ENCODE results near the gene UNC13B. TPM values are rescaled to one million over a fixed set of nuclear protein-coding genes. Genes with fewer than 3 reads are reported as not detected.
"Not testable (repeated sequence)": the region's sequence is repeated elsewhere in the genome, so short reads cannot be mapped to it uniquely, and the experiment has no call there.

The UNC13B gene
- 16.3 and 20.4 TPM in 2 replicates for total RNA-seq

DNA sequence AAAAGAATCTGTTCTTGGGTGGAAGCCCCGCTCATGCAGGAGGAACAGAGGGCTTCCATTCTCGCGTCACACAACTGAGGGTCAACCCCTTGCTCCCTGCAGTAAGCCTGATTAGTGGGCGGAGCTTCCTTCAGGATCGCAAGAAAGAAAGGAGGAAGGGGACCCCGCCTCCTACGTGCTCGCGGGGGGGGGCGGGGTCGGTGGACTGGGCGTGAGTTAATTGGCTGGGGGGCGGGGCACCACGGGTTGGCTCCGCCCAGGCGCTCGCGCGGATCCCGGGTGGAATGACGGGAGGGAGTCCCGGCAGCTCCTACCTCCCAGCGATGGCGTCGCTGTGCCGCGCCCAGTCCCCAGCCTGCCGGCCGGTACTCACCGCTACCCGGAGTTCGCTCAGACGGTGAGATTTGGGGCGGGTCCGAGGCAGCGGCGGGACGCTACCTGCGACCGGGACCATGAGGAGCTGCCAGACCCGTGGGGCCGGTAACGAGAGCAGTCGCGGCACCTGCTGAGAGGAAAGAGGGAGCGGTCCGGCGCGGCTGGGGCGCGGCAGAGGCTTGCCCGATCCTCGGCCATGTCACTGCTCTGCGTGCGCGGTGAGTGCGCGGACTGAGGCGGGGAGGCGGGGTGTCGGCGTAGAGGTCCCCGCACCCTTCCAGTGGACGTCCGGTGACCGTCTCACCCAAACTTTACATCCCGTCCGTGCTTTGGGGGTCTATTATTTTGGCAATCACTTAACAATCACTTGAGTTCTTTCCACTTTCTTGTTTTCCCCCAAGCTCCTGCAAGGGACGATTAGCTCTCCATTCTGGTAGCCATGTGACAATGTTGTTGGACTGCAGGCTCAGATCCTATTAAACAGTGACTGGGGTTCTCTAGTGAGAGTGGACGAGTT is at the start of gene UNC13B:
UNC13B (plus strand) TSS at position 297 of the 892 bp plus-strand sequence; CDS start at position 572, 275 bp downstream.
- DNase-seq (ENCODE audit: low read depth in 2 of 2) = peak; percentile 94 to 95

DNA sequence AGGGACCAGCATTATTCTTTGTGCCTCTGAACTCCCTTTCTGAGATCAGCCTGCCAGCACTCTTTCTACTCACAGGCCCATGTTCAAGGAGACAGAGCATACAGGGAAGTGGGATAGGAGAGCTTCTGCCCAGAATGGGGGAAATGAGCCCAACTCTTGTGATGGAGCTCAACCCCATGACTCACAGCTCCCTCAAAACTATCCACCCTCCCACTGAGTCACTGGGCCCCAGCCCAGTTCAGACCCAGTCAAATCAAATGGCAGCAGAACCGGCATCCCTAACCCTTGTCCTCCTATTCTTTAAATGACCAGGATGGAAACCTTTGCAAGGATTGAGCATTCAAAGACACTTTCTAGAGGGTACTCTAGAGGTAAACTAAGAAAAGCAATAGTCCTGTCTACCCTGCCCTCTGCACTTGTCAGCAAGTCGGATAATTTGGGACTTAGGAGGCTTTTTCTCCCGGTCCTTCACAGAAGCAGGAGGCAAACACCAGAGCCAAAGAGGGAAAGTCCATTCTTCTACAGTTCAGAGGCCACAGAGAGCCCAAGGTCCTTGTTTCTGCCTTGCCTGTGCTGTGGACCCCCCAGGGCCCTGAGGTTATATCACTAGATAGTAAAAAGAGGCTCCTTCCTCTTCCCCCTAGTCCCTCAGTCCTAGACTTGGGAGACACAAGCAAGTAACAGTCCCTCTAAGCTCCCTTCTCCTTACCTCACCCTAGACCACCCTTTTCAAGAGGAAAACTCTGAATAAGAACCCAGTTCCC is 49.4 kb upstream of the UNC13B start:
- peak; percentile 31 to 68 for DNase-seq (ENCODE audit: low read depth in 2 of 2)

DNA sequence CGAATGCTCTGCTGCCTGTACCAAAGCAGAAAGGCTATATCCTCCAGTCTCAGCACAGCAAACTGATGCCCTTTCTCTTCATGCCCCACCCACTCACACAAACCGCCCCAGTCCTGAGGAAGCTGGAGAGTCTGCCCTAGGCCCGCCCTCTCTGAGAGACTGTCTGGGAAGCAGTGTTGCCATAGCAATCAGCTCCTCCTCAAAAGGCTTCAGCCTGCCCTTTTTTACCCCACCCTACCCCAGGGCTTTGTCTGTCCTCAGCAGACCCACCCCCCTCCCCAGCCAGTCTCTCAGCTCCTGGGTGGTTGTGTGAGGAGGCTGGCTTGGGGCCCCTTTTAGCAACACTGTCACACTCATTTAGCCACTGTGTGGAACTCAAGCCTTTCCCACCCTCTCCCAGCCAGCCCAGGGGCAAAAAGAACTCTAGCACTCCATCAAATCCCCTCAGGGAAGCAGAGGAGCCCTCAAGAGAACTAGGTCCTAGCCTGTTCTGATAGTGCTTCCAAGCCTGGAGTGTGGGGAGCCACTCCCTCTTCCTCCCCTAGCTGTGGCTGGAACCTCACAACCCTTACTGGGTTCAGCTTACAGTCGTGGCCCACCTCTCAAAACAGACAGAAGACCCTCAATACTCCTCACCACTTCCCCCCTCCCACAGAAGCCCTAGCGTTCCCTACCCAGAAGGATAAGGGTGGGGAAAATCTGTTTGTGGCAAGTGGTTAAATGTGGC is 47.5 kb upstream of the UNC13B start:
- peak in 1 of 2 donors; percentile 97 for DNase-seq (ENCODE audit: low read depth in 2 of 2)

DNA sequence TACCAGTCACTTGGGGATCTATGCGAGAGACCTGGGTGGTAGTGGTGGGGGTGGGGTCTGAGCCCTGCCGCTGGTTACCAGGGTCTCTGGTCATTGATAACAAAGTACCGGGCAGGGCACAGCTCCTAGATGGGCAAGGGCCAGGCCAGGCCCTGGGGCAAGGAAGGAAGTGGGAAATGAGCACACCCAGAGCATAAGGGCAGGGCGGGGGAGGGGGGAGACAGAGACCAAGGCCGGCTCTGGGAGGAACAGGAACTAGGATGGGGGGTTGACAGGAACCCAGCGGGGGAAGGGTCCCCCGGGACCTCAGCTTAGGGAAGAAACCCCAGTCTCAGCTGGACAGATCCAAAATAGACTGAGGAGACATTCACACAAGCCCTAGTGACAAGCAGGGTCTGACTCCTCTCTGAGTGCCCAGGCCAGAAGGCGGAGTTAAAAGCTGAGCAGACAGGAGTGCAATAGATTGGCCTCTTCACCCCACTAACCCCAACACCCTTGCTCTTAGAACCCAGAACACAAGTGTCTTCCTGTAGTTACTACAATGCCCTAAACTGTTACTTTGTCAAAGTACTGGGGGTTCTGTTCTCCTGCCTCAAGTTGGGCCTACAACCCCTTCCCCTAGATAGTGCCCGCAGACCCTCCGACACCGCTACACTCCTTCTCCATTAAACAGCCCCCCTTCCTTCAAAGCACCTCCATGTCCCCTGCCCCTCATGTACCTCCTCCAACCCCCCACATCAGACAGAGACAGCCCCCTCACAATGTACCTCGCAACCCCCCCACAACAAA is 46.8 kb upstream of the UNC13B start:
- DNase-seq (ENCODE audit: low read depth in 2 of 2) = peak in 1 of 2 donors; percentile 61

DNA sequence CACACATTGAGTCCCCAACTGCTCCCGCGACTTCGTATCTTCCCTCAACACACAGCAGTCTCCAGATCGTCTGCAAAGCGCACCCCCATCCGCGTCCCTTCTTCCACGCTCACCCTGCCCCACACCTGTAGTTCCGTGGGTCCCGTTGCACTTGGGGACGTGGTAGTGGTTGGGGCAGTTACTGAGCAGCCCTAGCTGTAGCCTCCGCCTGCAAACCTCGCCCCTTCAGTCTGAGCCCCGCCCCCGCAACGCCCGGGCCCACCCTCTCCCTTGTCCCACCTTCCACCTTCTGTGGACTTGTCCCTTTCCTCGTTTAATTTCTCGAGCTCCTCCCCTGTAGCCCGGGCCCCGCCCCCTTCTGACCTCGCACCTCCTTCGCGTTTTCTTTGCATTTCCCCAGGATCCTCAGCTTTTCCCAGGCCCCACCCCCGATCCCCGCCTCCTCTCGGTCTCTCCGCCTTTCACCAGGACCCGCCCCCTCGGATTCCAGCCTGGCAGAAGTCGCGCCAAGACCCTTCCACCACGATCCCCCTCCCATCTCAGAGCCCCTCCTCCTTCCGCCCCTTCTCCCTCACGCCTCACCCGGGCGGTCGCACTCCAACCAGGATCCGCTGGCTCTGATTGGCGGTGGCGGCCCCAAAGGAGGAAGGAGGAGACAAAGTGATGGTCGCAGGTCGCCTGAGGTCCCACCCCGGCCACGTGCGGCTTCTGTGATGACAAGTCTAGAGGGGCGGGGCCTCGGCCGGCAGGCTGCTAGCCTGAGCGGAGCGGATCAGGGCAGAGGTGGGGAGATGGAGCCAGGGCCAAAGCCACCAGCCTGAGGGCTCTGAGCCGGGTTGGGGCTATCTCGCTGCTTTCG is 45.9 kb upstream of the UNC13B start, which contains the start of gene ATOSB:
ATOSB (minus strand) TSS at position 183 of the 859 bp plus-strand sequence. CDS start 7,588 bp downstream, outside the sequence.
- DNase-seq (ENCODE audit: low read depth in 2 of 2) = peak; percentile 94 to 97

DNA sequence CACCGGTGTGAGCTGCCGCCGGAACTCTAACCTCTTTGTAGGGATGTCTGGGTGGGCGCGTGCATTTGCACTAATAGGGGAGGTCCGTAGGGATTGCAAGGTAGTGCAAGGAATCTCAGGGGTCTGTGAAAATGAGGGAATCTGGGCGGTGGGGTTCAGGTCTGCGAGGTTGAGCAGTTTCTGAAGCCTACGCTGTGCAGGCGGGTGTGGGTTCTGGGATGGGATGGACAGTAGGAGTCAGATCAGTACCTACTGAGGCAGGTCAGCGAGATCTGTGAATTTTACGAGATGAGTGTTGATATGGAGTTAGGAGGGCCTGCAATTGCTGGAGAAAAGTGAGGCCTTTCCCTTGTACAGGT is 45.3 kb upstream of the UNC13B start:
- DNase-seq (ENCODE audit: low read depth in 2 of 2) = no peak

DNA sequence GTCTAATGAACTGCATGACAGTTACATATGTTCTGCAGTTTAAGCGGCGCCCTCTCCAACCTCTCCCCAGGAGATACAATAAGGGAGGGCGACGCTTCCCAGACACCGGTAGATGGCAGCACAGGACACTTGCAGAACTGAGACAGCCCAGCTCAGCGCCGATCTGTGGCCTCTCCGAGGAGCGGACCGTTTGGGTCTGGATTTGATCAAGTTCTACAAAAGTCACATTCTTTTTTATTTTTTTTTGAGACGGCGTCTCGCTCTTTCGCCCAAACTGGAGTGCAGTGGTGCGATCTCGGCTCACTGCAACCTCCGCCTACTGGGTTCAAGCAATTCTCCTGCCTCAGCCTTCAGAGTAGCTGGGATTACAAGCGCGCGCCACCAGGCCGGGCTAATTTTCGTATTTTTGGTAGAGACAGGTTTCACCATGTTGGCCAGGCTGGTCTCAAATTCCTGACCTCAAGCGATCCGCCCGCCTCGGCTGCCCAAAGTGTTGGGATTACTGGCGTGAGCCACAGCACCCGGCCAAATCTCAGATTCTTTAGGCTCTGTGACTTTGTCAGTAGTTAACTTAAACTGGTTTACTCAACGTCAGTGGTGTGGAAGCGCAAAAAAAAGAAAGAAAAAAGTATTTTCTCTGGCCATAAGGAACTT is 44.8 kb upstream of the UNC13B start:
- peak; percentile 93 to 94 for DNase-seq (ENCODE audit: low read depth in 2 of 2)

DNA sequence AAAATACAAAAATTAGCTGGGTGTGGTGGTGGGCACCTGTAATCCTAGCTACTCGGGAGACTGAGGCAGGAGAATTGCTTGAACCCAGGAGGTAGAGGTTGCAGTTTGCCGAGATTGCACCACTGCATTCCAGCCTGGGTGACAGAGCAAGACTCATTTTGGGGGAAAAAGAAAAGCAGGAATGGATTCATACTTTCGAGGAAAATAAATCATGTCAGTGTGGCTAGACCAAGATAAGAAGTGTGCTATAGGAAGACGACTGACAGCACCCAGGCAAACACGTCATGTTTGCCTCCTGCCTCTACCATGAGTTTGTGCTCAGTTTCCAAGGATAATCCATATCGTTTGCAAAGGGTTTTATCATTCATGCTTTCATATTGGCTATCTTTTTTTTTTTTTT is 26.9 kb upstream of the UNC13B start:
- no peak for DNase-seq (ENCODE audit: low read depth in 2 of 2)

DNA sequence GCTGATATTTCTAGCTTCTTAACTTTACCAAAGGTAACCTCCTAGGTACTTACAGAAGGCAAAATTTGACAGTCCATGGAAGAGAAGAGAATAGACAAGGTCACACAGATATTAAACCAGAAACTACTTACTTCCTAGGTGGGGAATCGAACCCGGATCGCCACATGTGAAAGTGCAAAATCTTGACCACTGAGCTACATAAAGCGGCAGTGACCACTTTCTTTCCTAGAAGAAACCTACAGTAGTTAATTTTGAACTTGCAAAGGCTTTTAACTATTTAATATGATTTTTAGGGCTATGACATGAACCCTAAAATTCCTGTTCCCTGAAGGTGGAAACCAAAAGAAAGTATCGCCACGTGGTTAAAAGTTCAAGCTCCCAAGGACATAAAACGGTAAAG is 25.8 kb upstream of the UNC13B start:
- DNase-seq (ENCODE audit: low read depth in 2 of 2) = no peak

DNA sequence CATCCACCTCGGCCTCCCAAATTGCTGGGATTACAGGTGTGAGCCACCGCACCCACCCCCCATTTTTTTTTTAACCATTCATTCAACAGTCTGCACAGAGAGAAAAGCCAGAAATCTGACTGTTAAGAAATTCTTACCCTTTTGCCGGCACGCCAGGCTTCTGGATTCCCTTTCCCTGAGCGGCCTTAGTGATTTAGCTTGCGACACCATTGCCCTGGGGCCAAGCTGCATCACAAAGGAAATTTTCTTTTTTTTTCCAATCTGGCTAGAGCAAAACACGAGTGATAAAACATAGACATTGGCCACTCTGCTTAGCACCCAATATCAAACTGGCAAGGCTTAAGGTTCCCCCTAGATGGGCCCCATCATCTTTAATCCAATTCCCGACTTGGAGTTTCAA is 24.9 kb upstream of the UNC13B start:
- no peak for DNase-seq (ENCODE audit: low read depth in 2 of 2)

DNA sequence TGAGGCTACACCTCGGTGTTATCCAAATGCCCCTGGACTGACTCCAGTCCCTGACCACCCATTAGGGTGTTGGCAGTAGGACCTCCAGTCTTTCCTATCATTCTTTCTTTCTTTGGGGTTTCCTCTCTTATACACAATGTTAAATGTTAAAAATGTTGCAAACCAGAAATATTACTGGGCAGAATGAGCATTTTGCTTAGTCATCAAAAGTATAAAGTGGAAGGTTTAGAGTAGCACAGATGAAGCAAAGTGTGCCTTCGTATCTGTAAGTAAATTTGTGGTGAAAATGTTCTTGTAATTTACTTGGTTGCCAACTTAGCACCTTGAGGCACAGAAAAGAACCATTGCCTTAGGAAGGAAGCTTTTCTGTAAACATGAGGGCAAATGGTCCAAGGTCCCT is 21.7 kb upstream of the UNC13B start:
- DNase-seq (ENCODE audit: low read depth in 2 of 2) = no peak

DNA sequence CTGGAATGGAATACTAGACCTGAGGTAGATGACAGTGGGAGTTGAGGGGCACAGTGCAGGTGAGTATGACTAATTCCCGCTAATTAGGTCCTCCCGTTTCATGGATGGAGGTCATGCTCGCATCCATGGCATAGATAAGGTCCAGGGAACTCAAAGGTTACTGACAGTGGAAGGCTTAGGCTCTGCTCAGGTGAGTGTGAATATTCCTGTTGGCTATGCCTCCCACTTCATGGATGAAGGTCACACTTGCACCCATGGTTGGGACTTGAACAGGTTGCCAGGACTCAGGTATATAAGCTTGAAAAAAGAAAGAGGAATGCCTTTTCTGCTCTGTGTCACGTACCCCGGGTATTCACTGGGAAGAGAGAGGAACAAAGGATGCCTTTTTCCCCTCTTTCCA is 19.8 kb upstream of the UNC13B start:
- no peak for DNase-seq (ENCODE audit: low read depth in 2 of 2)

DNA sequence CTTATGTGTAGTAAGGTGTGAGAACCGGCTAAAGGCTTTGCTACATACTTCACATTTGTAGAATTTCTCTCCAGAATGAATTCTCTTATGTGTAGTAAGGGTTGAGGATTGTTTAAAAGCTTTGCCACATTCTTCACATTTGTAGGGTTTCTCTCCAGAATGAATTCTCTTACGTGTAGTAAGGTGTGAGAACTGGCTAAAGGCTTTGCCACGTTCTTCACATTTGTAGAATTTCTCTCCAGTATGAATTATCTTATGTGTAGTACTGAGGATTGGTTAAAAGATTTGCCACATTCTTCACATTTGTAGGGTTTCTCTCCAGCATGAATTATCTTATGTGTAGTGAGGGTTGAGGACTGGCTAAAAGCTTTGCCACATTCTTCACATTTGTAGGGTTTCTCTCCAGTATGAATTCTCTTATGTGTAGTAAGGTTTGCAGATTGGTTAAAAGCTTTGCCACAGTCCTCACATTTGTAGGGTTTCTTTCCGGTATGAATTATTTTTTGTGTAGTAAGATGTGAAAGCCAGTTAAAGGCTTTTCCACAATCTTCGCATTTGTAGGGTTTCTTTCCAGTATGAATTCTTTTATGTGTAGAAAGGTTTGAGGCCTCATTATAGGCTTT is 13.8 kb upstream of the UNC13B start:
- not testable (repeated sequence) for DNase-seq (ENCODE audit: low read depth in 2 of 2)

DNA sequence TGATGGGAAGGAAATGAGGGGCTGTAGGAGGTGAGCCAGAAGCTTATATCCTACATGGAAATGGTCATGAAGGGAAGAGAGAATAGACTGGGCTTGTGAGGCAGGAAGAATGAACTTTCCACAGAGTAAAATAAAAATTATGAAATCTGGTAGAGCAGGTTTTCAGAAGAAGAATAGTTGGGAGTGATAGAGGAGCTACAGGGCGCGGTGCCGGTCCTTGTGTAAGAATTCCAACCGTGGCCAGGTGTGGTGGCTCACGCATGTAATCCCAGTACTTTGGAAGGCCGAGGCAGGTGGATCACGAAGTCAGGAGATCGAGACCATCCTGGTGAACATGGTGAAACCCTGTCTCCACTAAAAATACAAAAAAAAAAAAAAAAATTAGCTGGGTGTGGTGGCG is 8.9 kb upstream of the UNC13B start:
- DNase-seq (ENCODE audit: low read depth in 2 of 2) = no peak

DNA sequence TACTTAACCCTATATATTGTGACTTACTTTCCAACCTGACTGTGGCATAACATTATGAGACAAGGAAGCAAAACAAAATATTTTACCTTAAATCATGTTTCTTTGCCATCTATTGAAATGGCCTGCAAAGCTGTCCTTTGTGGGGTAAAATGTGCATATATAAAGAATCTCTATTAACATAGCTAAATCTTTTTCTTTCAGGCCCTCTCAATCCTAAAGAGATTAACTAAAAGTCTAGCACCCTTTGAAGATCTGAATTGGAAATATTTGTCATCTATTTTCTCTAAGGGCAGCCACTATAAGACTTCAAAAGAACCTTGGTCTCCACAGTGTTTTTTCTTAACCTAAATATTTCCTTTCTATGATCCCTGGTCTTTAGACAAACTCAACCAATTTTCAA is 5.0 kb upstream of the UNC13B start:
- no peak for DNase-seq (ENCODE audit: low read depth in 2 of 2)

DNA sequence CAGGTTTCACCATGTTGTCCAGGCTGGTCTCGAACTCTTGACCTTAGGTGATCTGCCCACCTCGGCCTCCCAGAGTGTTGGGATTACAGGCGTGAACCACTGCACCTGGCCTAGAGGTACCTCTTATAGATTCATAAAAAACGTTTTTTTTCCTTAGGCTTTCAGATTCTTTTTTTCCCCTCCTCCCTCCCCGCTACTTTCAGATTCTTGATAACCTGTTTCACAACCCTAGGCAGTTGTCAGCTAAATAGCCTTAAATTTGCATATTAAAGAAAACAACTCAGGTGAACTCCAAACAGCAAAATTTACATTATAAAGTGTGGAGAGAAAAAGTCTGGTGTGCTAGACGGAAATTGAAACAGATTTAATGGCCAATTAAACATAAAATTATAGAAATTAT is 4.0 kb upstream of the UNC13B start:
- not testable (repeated sequence) for DNase-seq (ENCODE audit: low read depth in 2 of 2)

DNA sequence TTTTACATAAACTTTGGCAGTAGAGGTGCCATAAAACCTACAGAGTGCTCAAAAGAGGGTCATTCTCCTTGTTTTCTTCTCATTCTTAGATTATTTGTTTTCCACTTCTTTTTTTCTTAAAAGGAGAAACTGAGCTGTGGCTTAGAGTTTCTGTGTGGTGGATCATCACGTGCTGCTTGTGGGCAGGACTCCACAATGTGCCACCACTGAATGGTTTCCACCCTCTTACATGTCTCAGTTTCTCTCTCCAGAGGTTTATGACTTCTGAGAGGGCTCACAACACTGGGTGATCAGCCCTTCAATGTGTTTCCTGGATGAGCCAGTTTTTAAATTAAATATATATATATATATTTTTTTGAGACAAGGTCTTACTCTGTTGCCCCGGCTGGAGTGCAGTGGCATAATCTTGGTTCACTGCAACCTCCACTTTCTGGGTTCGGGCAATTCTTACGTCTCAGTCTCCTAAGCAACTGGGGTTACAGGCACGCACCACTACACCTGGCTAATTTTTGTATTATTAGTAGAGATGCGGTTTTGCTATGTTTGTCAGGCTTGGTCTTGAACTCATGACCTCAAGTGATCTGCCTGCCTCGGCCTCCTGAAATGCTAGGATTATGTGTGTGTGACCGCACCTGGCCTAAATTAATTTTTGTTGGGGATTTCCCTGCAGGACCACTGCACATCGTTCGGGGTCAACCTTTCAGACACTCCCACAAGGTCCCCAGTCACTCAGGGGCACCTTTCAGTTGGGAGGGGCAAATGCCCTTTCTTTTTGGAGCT is 3.1 kb upstream of the UNC13B start:
- DNase-seq (ENCODE audit: low read depth in 2 of 2) = no peak

DNA sequence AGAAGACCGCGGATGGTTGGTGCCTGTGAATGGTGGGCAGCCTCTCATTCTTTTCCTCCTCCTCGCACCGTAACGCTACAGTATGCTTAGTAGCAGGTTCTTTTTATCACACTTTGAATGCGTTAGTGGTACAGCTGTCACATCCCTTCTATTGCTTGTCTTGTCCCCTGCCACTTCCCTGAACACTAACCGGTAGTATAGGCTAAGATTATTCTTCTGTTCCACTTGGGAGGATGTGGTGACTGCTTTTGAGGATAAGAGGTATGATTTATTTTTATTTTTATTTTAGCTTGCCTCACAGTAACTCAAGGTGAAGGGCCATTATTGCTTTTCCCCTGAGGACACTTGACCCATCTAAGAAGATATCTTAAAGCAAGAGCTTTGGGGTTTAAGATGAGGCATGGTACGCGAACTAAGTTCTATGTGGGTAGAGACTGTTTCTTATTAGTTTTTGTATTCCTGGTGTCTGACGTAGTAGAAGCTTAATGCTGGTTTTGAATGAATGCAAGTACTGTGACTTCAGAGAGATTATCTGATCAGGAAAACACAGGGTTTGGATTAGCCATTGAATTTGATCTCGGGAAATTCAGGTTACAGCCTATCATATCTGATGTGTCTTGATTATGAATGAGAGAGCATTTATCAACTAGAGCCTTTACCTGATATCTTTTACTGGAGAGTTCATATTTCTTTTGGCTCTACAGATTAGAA is 951 bp downstream of the UNC13B start:
- DNase-seq (ENCODE audit: low read depth in 2 of 2) = peak in 1 of 2 donors; percentile 8
